Prostate gland (tissue), 2 donors: ENCODE measurements around the gene PLVAP. TPM values are rescaled to one million over a fixed set of nuclear protein-coding genes. Genes with fewer than 3 reads are reported as not detected.

Experiments used
- DNase-seq: peaks from one replicate; pipeline ENCODE4 v3.0.0-alpha.2; 2019; ENCODE audit warnings: low spot score
- H3K27ac ChIP-seq, 2 donors: fragments of 200-600 bp; sonication (generic); 2 replicates each; pipeline ENCODE4 v1.5.1; 2017 to 2019
- H3K27me3 ChIP-seq: fragments of 200-600 bp; sonication (generic); replicated peaks from 2 replicates; pipeline ENCODE4 v1.5.1; 2019; ENCODE audit not compliant: insufficient read depth
- H3K36me3 ChIP-seq, 2 donors: fragments of 200-600 bp; sonication (generic); 1 replicate in 1 of 2; 2 replicates in 1 of 2; pipeline versions ENCODE4 v1.5.1 to v1.8.1; 2017 to 2019
- H3K4me1 ChIP-seq: fragments of 200-600 bp; sonication (generic); replicated peaks from 2 replicates; pipeline ENCODE4 v1.5.1; 2019
- H3K4me3 ChIP-seq, 2 donors: fragments of 200-600 bp; sonication (generic); 2 replicates each; pipeline ENCODE4 v1.5.1; 2017 to 2019
- H3K9me3 ChIP-seq: fragments of 200-600 bp; sonication (generic); 2 replicates; pipeline ENCODE4 v1.5.1; 2017
- CTCF ChIP-seq, 4 experiments: fragments of 200-600 bp in 2 of 4; fragments of 450-650 bp in 2 of 4; sonication (generic) in 2 of 4; IDR thresholded peaks; 1 replicate in 3 of 4; 2 replicates in 1 of 4; pipeline ENCODE4 v1.5.1; 2016 to 2019; ENCODE audit warnings: antibody characterized with exemption in 4 of 4, mild to moderate bottlenecking in 2 of 4, moderate library complexity in 2 of 4
- POLR2A ChIP-seq: fragments of 450-650 bp; IDR thresholded peaks from one replicate; pipeline ENCODE4 v1.6.1; 2016; ENCODE audit warnings: antibody characterized with exemption, mild to moderate bottlenecking
- POLR2AphosphoS5 ChIP-seq: sonication (generic); formaldehyde crosslinking; IDR thresholded peaks from one replicate; pipeline ENCODE4 v1.6.1; 2017; ENCODE audit warnings: antibody characterized with exemption
- WGBS: methylation state at CpG from one replicate; pipeline ENCODE4 v1.1.5; 2018; 5-methylcytosine and 5-hydroxymethylcytosine counted together
- intact Hi-C: fragments of 100-400 bp; cut with DNase I; formaldehyde crosslinking; loops from one replicate; pipeline ENCODE4 v1.14.2; 2022
- total RNA-seq, 2 donors: library from RNA; depleted of rRNA; stranded (reverse); fragments of >200 nt; gene quantifications; one replicate each; pipeline ENCODE4 v1.1.0, GENCODE V29; 2016

The PLVAP gene
- total RNA-seq, 2 donors from 2014 or later, result 33.5 to 35.4 TPM

GRCh38 chr19:17325881-17326594 lies 51.1 kb downstream of the PLVAP start:
- peak; percentile 67 for DNase-seq
- Histone ChIP-seq H3K9me3 (no peaks in the 10 kb centered on the region), H3K36me3 (no peaks in the 10 kb centered on the region), H3K27ac (peak overlapping the region; percentile 16 to 20), H3K4me3 (no peak overlapping the region), H3K27me3 (no peaks in the 10 kb centered on the region), H3K4me1 (peaks cover 9% of the 10 kb centered on the region)
- intact Hi-C loops, result no loop called here
- no peak for TF ChIP-seq CTCF (IDR thresholded peaks at IDR 0.05)
- peak; percentile 58 for TF ChIP-seq POLR2AphosphoS5
- no peak for TF ChIP-seq POLR2A
- 40% methylated on average over 17 of the region's 17 CpGs for WGBS

- Histone ChIP-seq H3K27ac (no peak overlapping the region), H3K4me3 (no peak overlapping the region), H3K36me3 (peaks cover 0 to 5% of the 10 kb centered on the region in 2 donors), H3K4me1 (peaks cover 9% of the 10 kb centered on the region), H3K9me3 (no peaks in the 10 kb centered on the region), H3K27me3 (no peaks in the 10 kb centered on the region)
- DNase-seq, result no peak
- no peak for TF ChIP-seq POLR2AphosphoS5
- no peak for TF ChIP-seq POLR2A
- TF ChIP-seq CTCF (IDR thresholded peaks at IDR 0.05), result no peak
- intact Hi-C loops, result no loop called here
- 95% methylated on average over 18 of the region's 20 CpGs for WGBS
Measured at GRCh38 chr19:17325133-17325532, 52.0 kb downstream of the PLVAP start.

GRCh38 chr19:17324357-17325114 lies 52.6 kb downstream of the PLVAP start:
- Histone ChIP-seq H3K36me3 (peaks cover 0 to 7% of the 10 kb centered on the region in 2 donors), H3K4me1 (peaks cover 9% of the 10 kb centered on the region), H3K9me3 (no peaks in the 10 kb centered on the region), H3K27me3 (no peaks in the 10 kb centered on the region), H3K27ac (no peak overlapping the region), H3K4me3 (no peak overlapping the region)
- no peak for DNase-seq
- intact Hi-C loops, result no loop called here
- WGBS, result 91% methylated on average over 28 of the region's 28 CpGs
- no peak for TF ChIP-seq POLR2A
- TF ChIP-seq POLR2AphosphoS5, result no peak
- TF ChIP-seq CTCF (IDR thresholded peaks at IDR 0.05), result no peak

GRCh38 chr19:17323964-17324332 lies 53.2 kb downstream of the PLVAP start:
- no peaks in the 10 kb centered on the region for H3K9me3 ChIP-seq
- no peak for DNase-seq
- H3K4me1 ChIP-seq, result peaks cover 9% of the 10 kb centered on the region
- H3K27me3 ChIP-seq, result no peaks in the 10 kb centered on the region
- 56% methylated on average over 6 of the region's 7 CpGs for WGBS
- no peak overlapping the region for H3K4me3 ChIP-seq
- no peak overlapping the region for H3K27ac ChIP-seq
- TF ChIP-seq POLR2AphosphoS5, result no peak
- no peak for TF ChIP-seq CTCF (IDR thresholded peaks at IDR 0.05)
- no peak for TF ChIP-seq POLR2A
- intact Hi-C loops, result no loop called here
- peaks cover 0 to 11% of the 10 kb centered on the region in 2 donors for H3K36me3 ChIP-seq
